GM23338 (cell line): ENCODE results near the gene RHBDF2. TPM values are rescaled to one million over a fixed set of nuclear protein-coding genes. Genes with fewer than 3 reads are reported as not detected.
A peak's percentile ranks its signal among the peaks of the same experiment; 100 is the strongest.

Source experiments
- ATAC-seq: fragments of 200-7000 bp; cut with Tn5 transposase; 3 replicates; pipeline ENCODE4 v1.9.1; 2020
- DNase-seq: peaks from one replicate; pipeline ENCODE4 v3.0.0-alpha.2; 2015; ENCODE audit warnings: low spot score
- H2AFZ ChIP-seq: fragments of 200-600 bp; sonication (generic); 2 replicates; pipeline ENCODE4 v1.8.0; 2016; ENCODE audit warnings: antibody characterized with exemption, mild to moderate bottlenecking, moderate library complexity
- H3F3A ChIP-seq: fragments of 200-600 bp; sonication (generic); replicated peaks from 2 replicates; pipeline ENCODE4 v1.8.0; 2017; ENCODE audit warnings: antibody characterized with exemption, mixed run types, low read depth
- H3K27ac ChIP-seq: fragments of 200-600 bp; sonication (generic); 2 replicates; pipeline ENCODE4 v1.6.1; 2016; ENCODE audit warnings: low read depth
- H3K27me3 ChIP-seq: fragments of 200-600 bp; sonication (generic); 2 replicates; pipeline ENCODE4 v1.8.0; 2016; ENCODE audit warnings: mild to moderate bottlenecking, mixed run types, moderate library complexity; ENCODE audit not compliant: insufficient read depth
- H3K36me3 ChIP-seq: fragments of 200-600 bp; sonication (generic); 2 replicates; pipeline ENCODE4 v1.8.0; 2016; ENCODE audit warnings: mild to moderate bottlenecking; ENCODE audit not compliant: insufficient read depth
- H3K4me1 ChIP-seq: fragments of 200-600 bp; sonication (generic); 2 replicates; pipeline ENCODE4 v1.8.0; 2016; ENCODE audit warnings: mild to moderate bottlenecking, moderate library complexity; ENCODE audit not compliant: insufficient read depth
- H3K4me2 ChIP-seq: fragments of 200-600 bp; sonication (generic); 2 replicates; pipeline ENCODE4 v1.7.1; 2017; ENCODE audit warnings: mixed run types
- H3K4me3 ChIP-seq: fragments of 200-600 bp; sonication (generic); 2 replicates; pipeline ENCODE4 v1.6.1; 2016; ENCODE audit warnings: mixed run types
- H3K79me2 ChIP-seq: fragments of 200-600 bp; sonication (generic); replicated peaks from 2 replicates; pipeline ENCODE4 v1.8.0; 2017; ENCODE audit warnings: mild to moderate bottlenecking; ENCODE audit not compliant: insufficient read depth
- H3K9me2 ChIP-seq: fragments of 200-600 bp; sonication (generic); 2 replicates; pipeline ENCODE4 v1.8.0; 2017; ENCODE audit not compliant: insufficient read depth
- H4K20me1 ChIP-seq: fragments of 200-600 bp; sonication (generic); replicated peaks from 2 replicates; pipeline ENCODE4 v1.8.0; 2017; ENCODE audit warnings: mild to moderate bottlenecking; ENCODE audit not compliant: insufficient read depth
- H3K27ac Mint-ChIP-seq: 2 replicates; pipeline ENCODE4 v1.8.0; 2020; ENCODE audit warnings: inconsistent platforms, mild to moderate bottlenecking, moderate library complexity, mixed read lengths
- H3K27me3 Mint-ChIP-seq: 3 replicates; pipeline ENCODE4 v1.8.0; 2022; ENCODE audit warnings: low read depth, mild to moderate bottlenecking, moderate library complexity, mixed read lengths, inconsistent platforms; ENCODE audit not compliant: insufficient read depth, poor library complexity
- H3K36me3 Mint-ChIP-seq: 3 replicates; pipeline ENCODE4 v1.8.0; 2021; ENCODE audit warnings: low read depth, mild to moderate bottlenecking, inconsistent platforms, moderate library complexity, mixed read lengths
- H3K4me1 Mint-ChIP-seq: 3 replicates; pipeline ENCODE4 v1.8.0; 2020; ENCODE audit warnings: mild to moderate bottlenecking, inconsistent platforms, mixed read lengths
- H3K4me3 Mint-ChIP-seq: 3 replicates; pipeline ENCODE4 v1.8.0; 2021; ENCODE audit warnings: moderate library complexity, mild to moderate bottlenecking, inconsistent platforms, mixed read lengths
- H3K9me3 Mint-ChIP-seq: 3 replicates; pipeline ENCODE4 v1.8.0; 2020; ENCODE audit warnings: moderate library complexity, mild to moderate bottlenecking, inconsistent platforms, mixed read lengths
- CTCF ChIP-seq, 2 experiments: fragments of 200-600 bp in 1 of 2; sonication (generic) in 1 of 2; conservative IDR thresholded peaks; 2 replicates each; pipeline versions ENCODE4 v1.5.1 to v1.6.1; 2016 to 2017; ENCODE audit warnings: antibody characterized with exemption in 2 of 2, low read depth in 2 of 2, mild to moderate bottlenecking in 2 of 2, moderate library complexity in 1 of 2
- ETS1 ChIP-seq: IDR thresholded peaks from 2 replicates; pipeline ENCODE4 v1.6.1; 2016; ENCODE audit warnings: antibody characterized with exemption
- EZH2 ChIP-seq: fragments of 200-600 bp; sonication (generic); IDR thresholded peaks from one replicate; pipeline ENCODE4 v1.8.0; 2017; ENCODE audit warnings: antibody characterized with exemption, mild to moderate bottlenecking, low read depth; ENCODE audit not compliant: unreplicated experiment
- NANOG ChIP-seq: IDR thresholded peaks from 2 replicates; pipeline ENCODE4 v1.6.1; 2016; ENCODE audit warnings: antibody characterized with exemption, borderline replicate concordance
- POLR2AphosphoS5 ChIP-seq: IDR thresholded peaks from 2 replicates; pipeline ENCODE4 v1.6.1; 2016; ENCODE audit warnings: antibody characterized with exemption, low read depth
- REST ChIP-seq: IDR thresholded peaks from one replicate; pipeline ENCODE4 v1.6.1; 2018; ENCODE audit warnings: antibody characterized with exemption; ENCODE audit not compliant: unreplicated experiment
- ZNF331 ChIP-seq: fragments of 250-450 bp; sonication (Bioruptor Pico); IDR thresholded peaks from 2 replicates; pipeline ENCODE4 v1.5.0; 2020; ENCODE audit warnings: low read depth, mild to moderate bottlenecking, moderate library complexity
- polyA plus RNA-seq: library from polyadenylated mRNA; unstranded; fragments of >200 nt; fragmentation: Nextera tagmentation; extraction: Ambion mirVana; gene quantifications from 2 replicates; pipeline ENCODE4 v1.2.1, GENCODE V29; 2016
- total RNA-seq: library from RNA; depleted of rRNA; stranded (reverse); fragments of >200 nt; shearing (Covaris generic); gene quantifications from 2 replicates; pipeline ENCODE4 v1.2.3, GENCODE V29; 2014

The RHBDF2 gene
- total and polyA plus RNA-seq, 2 experiments from 2014 or later: 9.4 to 29.5 TPM

GRCh38 chr17:76506408-76507345 is 5.5 kb upstream of the RHBDF2 start:
- H3K9me3 Mint-ChIP-seq: no peaks in the 10 kb centered on the region
- 0 out of 2 replicates have a peak overlapping the region, but pooled peaks have one; percentile 39 for H3K4me3 ChIP-seq

GRCh38 chr17:76504117-76504516 is 2.9 kb upstream of the RHBDF2 start:
- Mint-ChIP-seq H3K9me3 (no peaks in the 10 kb centered on the region), H3K4me1 (peaks cover 31% of the 10 kb centered on the region), H3K4me3 (no peak overlapping the region), H3K27me3 (peaks cover 21% of the 10 kb centered on the region), H3K36me3 (no peaks in the 10 kb centered on the region), H3K27ac (no peak overlapping the region)
- ATAC-seq: no peak
- Histone ChIP-seq H3K4me3 (no peak overlapping the region), H3K79me2 (peaks cover 3% of the 10 kb centered on the region; the same call in 1 of the 2 replicates), H4K20me1 (no peaks in the 10 kb centered on the region; the same call in 1 of the 2 replicates), H3K27ac (no peak overlapping the region), H3K9me2 (no peaks in the 10 kb centered on the region), H3K27me3 (peaks cover 4% of the 10 kb centered on the region; the same call in 1 of the 2 replicates), H2AFZ (no peak overlapping the region), H3K36me3 (no peaks in the 10 kb centered on the region), H3K4me2 (no peak overlapping the region), H3K4me1 (peaks cover 15% of the 10 kb centered on the region; the same call in 1 of the 2 replicates), H3F3A (0 out of 2 replicates have a peak, but pooled peaks cover 3% of the 10 kb centered on the region)
- no peak for DNase-seq
- no peak for TF ChIP-seq NANOG
- TF ChIP-seq CTCF (conservative IDR thresholded peaks at IDR 0.05; ENCODE audit: low read depth in 2 of 2): no peak
- no peak for TF ChIP-seq POLR2AphosphoS5
- no peak for TF ChIP-seq REST
- no peak for TF ChIP-seq ETS1

More at GRCh38 chr17:76506408-76507345, 5.5 kb upstream of the RHBDF2 start:
- H4K20me1 ChIP-seq: no peaks in the 10 kb centered on the region
- peak overlapping the region; percentile 53; the same call in 1 of the 2 replicates for H3K4me2 ChIP-seq
- H3K27ac ChIP-seq: no peak overlapping the region
- H3K36me3 ChIP-seq: no peaks in the 10 kb centered on the region
- H3K4me1 Mint-ChIP-seq: peaks cover 14% of the 10 kb centered on the region
- no peaks in the 10 kb centered on the region for H3K9me2 ChIP-seq
- H3F3A ChIP-seq: no peaks in the 10 kb centered on the region
- no peak for TF ChIP-seq NANOG
- no peak for TF ChIP-seq EZH2
- peak; percentile 92 to 97 for TF ChIP-seq CTCF (conservative IDR thresholded peaks at IDR 0.05; ENCODE audit: low read depth in 2 of 2)
- TF ChIP-seq ZNF331 (CRISPR knock-in tag): no peak
- no peak for TF ChIP-seq ETS1
- no peak overlapping the region for H3K27ac Mint-ChIP-seq
- H3K4me1 ChIP-seq: peaks cover 5% of the 10 kb centered on the region; the same call in 1 of the 2 replicates
- H3K36me3 Mint-ChIP-seq: no peaks in the 10 kb centered on the region
- DNase-seq (peak; percentile 91), ATAC-seq (peak; percentile 75)
- H3K79me2 ChIP-seq: no peaks in the 10 kb centered on the region
- H3K27me3 ChIP-seq: no peaks in the 10 kb centered on the region; the same call in 1 of the 2 replicates
- peaks cover 15% of the 10 kb centered on the region for H3K27me3 Mint-ChIP-seq
- peak overlapping the region; percentile 50; the same call in 2 of the 3 replicates for H3K4me3 Mint-ChIP-seq
- peak overlapping the region; percentile 100 for H2AFZ ChIP-seq
